Transverse colon (tissue), 4 donors: Measurements from ENCODE around the gene WDR49. TPM values are rescaled to one million over a fixed set of nuclear protein-coding genes. Genes with fewer than 3 reads are reported as not detected.

Source experiments
- DNase-seq: peaks from one replicate; pipeline ENCODE4 v3.0.0-alpha.2; 2019
- H3K27ac ChIP-seq, 4 donors: fragments of 200-600 bp; sonication (generic); 2 replicates each; pipeline ENCODE4 v1.5.1; 2016 to 2018; ENCODE audit warnings: inconsistent platforms in 4 of 4
- H3K27me3 ChIP-seq: fragments of 200-600 bp; sonication (generic); 2 replicates; pipeline ENCODE4 v1.5.1; 2017; ENCODE audit warnings: inconsistent platforms
- H3K36me3 ChIP-seq, 4 donors: fragments of 200-600 bp; sonication (generic); 2 replicates each; pipeline ENCODE4 v1.5.1; 2017 to 2019; ENCODE audit warnings: inconsistent platforms in 4 of 4
- H3K4me1 ChIP-seq, 4 donors: fragments of 200-600 bp; sonication (generic); 2 replicates each; pipeline ENCODE4 v1.5.1; 2017 to 2020; ENCODE audit warnings: inconsistent platforms in 4 of 4
- H3K4me3 ChIP-seq, 4 donors: fragments of 200-600 bp; sonication (generic); 1 replicate in 1 of 4; 2 replicates in 3 of 4; pipeline versions ENCODE4 v1.5.1 to v1.6.1; 2017 to 2019; ENCODE audit warnings: inconsistent platforms in 4 of 4
- H3K9me3 ChIP-seq, 2 donors: fragments of 200-600 bp; sonication (generic); 2 replicates each; pipeline ENCODE4 v1.5.1; 2017 to 2019; ENCODE audit warnings: inconsistent platforms in 2 of 2
- CTCF ChIP-seq, 5 experiments: fragments of 200-600 bp in 3 of 5; fragments of 450-650 bp in 2 of 5; sonication (generic) in 3 of 5; IDR thresholded peaks; 1 replicate in 2 of 5; 2 replicates in 3 of 5; pipeline ENCODE4 v1.5.1; 2016 to 2017; ENCODE audit warnings: antibody characterized with exemption in 5 of 5, inconsistent platforms in 3 of 5, mild to moderate bottlenecking in 2 of 5, moderate library complexity in 1 of 5
- EP300 ChIP-seq: sonication (generic); formaldehyde crosslinking; IDR thresholded peaks from one replicate; pipeline ENCODE4 v1.6.1; 2017; ENCODE audit warnings: antibody characterized with exemption, low read depth
- POLR2A ChIP-seq: fragments of 450-650 bp; IDR thresholded peaks from one replicate; pipeline ENCODE4 v1.6.1; 2016; ENCODE audit warnings: antibody characterized with exemption, mild to moderate bottlenecking, moderate library complexity
- POLR2AphosphoS5 ChIP-seq, 3 donors: sonication (generic); formaldehyde crosslinking; IDR thresholded peaks; one replicate each; pipeline ENCODE4 v1.6.1; 2016; ENCODE audit warnings: antibody characterized with exemption in 3 of 3
- WGBS, 2 donors: methylation state at CpG; one replicate each; pipeline ENCODE4 v1.1.5; 2018; ENCODE audit warnings: low coverage in 1 of 2; 5-methylcytosine and 5-hydroxymethylcytosine counted together
- in situ Hi-C, 4 donors: fragments of 200-750 bp; cut with MboI; loops; one replicate each; pipeline versions ENCODE4 v1.15.0 to v1.15.1; 2017; ENCODE audit warnings: low sequenced_read_pairs in 3 of 4, low pct_ligation_motif_present in 1 of 4, low pct_unique_long_range_greater_than_20kb in 1 of 4
- intact Hi-C: fragments of 100-400 bp; cut with DNase I; formaldehyde crosslinking; loops from one replicate; pipeline ENCODE4 v1.15.1; 2023; ENCODE audit warnings: low total_unique reads
- total RNA-seq, 4 donors: library from RNA; depleted of rRNA; stranded (reverse); fragments of >200 nt; gene quantifications; one replicate each; pipeline ENCODE4 v1.1.0, GENCODE V29; 2016

WDR49 gene
- total RNA-seq, 4 donors from 2014 or later, result 0.96 TPM; not detected in 3

- WGBS, 2 donors, result 63 to 65% methylated on average over 2 of the region's 2 CpGs
- Histone ChIP-seq H3K36me3 (no peaks in the 10 kb centered on the region), H3K4me1 (no peaks in the 10 kb centered on the region), H3K27me3 (no peaks in the 10 kb centered on the region), H3K4me3 (no peak overlapping the region), H3K9me3 (no peaks in the 10 kb centered on the region), H3K27ac (no peak overlapping the region)
- in situ Hi-C loops, result no loop called here
- no peak for DNase-seq
- intact Hi-C loops, result no loop called here
- no peak for TF ChIP-seq POLR2A
- no peak for TF ChIP-seq POLR2AphosphoS5 (IDR thresholded peaks at IDR 0.05)
- no peak for TF ChIP-seq EP300
- no peak for TF ChIP-seq CTCF (IDR thresholded peaks at IDR 0.05)
Measured at GRCh38 chr3:167502401-167502800, 151.3 kb downstream of the WDR49 start.

- intact Hi-C loops, result no loop called here
- WGBS, 2 donors, result 74 to 86% methylated on average over 3 of the region's 3 CpGs
- Histone ChIP-seq H3K36me3 (no peaks in the 10 kb centered on the region), H3K4me1 (no peaks in the 10 kb centered on the region), H3K4me3 (no peak overlapping the region), H3K9me3 (no peaks in the 10 kb centered on the region), H3K27ac (no peak overlapping the region), H3K27me3 (no peaks in the 10 kb centered on the region)
- no peak for DNase-seq
- TF ChIP-seq CTCF (IDR thresholded peaks at IDR 0.05), result no peak
- no peak for TF ChIP-seq POLR2A
- TF ChIP-seq EP300, result no peak
- no peak for TF ChIP-seq POLR2AphosphoS5 (IDR thresholded peaks at IDR 0.05)
- in situ Hi-C loops, result no loop called here
Measured at GRCh38 chr3:167501941-167502340, 151.8 kb downstream of the WDR49 start.

GRCh38 chr3:167497903-167498302 lies 155.8 kb downstream of the WDR49 start:
- Histone ChIP-seq H3K36me3 (no peaks in the 10 kb centered on the region), H3K4me1 (no peaks in the 10 kb centered on the region), H3K27me3 (no peaks in the 10 kb centered on the region), H3K9me3 (no peaks in the 10 kb centered on the region), H3K27ac (no peak overlapping the region), H3K4me3 (no peak overlapping the region)
- no peak for DNase-seq
- 79 to 93% methylated on average over 3 to 7 of the region's 7 CpGs for WGBS, 2 donors
- in situ Hi-C loops (no loop called here), intact Hi-C loops (no loop called here)
- TF ChIP-seq EP300 (no peak), POLR2AphosphoS5 (IDR thresholded peaks at IDR 0.05) (no peak), POLR2A (no peak), CTCF (IDR thresholded peaks at IDR 0.05) (no peak)

GRCh38 chr3:167493244-167493643 lies 160.5 kb downstream of the WDR49 start:
- DNase-seq, result no peak
- TF ChIP-seq EP300, result no peak
- peak in 1 of 5 experiments; percentile 15 for TF ChIP-seq CTCF (IDR thresholded peaks at IDR 0.05)
- WGBS, 2 donors, result 63% methylated on average over 3 of the region's 3 CpGs; no CpG with 5 or more reads in 1 of the 2 donors
- intact Hi-C loops (no loop called here), in situ Hi-C loops (no loop called here)
- no peaks in the 10 kb centered on the region for H3K4me1 ChIP-seq
- H3K27ac ChIP-seq, result no peak overlapping the region
- no peaks in the 10 kb centered on the region for H3K9me3 ChIP-seq
- no peaks in the 10 kb centered on the region for H3K36me3 ChIP-seq
- H3K4me3 ChIP-seq, result no peak overlapping the region
- H3K27me3 ChIP-seq, result no peaks in the 10 kb centered on the region
